PC-9 (cell line): ENCODE results near the gene CSNK1E. TPM values are rescaled to one million over a fixed set of nuclear protein-coding genes. Genes with fewer than 3 reads are reported as not detected.
A peak's percentile ranks its signal among the peaks of the same experiment; 100 is the strongest.

Source experiments
- BruUV-seq: library from RNA; stranded (reverse); fragments of 400-500 nt; replicated peaks from 2 replicates; lab custom pipeline; 2021; lab: Mats Ljungman, UMichigan
- CTCF ChIA-PET: fragments of 300-600 bp; sonication (Branson Sonifier 250); formaldehyde crosslinking; loops from one replicate; lab custom pipeline; 2022; ENCODE audit warnings: antibody characterized with exemption; lab: Charles Lee
- POLR2A ChIA-PET: fragments of 300-600 bp; sonication (Branson Sonifier 250); formaldehyde crosslinking; loops from one replicate; lab custom pipeline; 2022; ENCODE audit warnings: antibody characterized with exemption; ENCODE audit not compliant: unreplicated experiment; lab: Charles Lee
- DNase-seq, 2 experiments: peaks; one replicate each; pipeline versions ENCODE4 v3.0.0 to v3.0.0-alpha.2; 2015 to 2022; ENCODE audit warnings: mixed read lengths in 1 of 2
- H2AFZ ChIP-seq: fragments of 200-600 bp; sonication (generic); 2 replicates; pipeline ENCODE4 v1.8.1; 2017; ENCODE audit warnings: antibody characterized with exemption
- H3F3A ChIP-seq: fragments of 200-600 bp; sonication (generic); 2 replicates; pipeline ENCODE4 v1.8.1; 2017; ENCODE audit warnings: antibody characterized with exemption, mild to moderate bottlenecking, low read depth; ENCODE audit not compliant: insufficient read depth
- H3K27ac ChIP-seq: fragments of 200-600 bp; sonication (generic); 2 replicates; pipeline ENCODE4 v1.6.1; 2016; ENCODE audit warnings: mixed run types
- H3K27me3 ChIP-seq: fragments of 200-600 bp; sonication (generic); 2 replicates; pipeline ENCODE4 v1.6.1; 2016; ENCODE audit warnings: low read depth, mixed run types; ENCODE audit not compliant: insufficient read depth
- H3K36me3 ChIP-seq: fragments of 200-600 bp; sonication (generic); 2 replicates; pipeline ENCODE4 v1.6.1; 2016; ENCODE audit warnings: low read depth, mixed run types
- H3K4me1 ChIP-seq: fragments of 200-600 bp; sonication (generic); replicated peaks from 2 replicates; pipeline ENCODE4 v1.6.1; 2016; ENCODE audit warnings: mixed run types; ENCODE audit not compliant: insufficient read depth
- H3K4me2 ChIP-seq: fragments of 200-600 bp; sonication (generic); 2 replicates; pipeline ENCODE4 v1.6.1; 2017; ENCODE audit warnings: mixed run types
- H3K4me3 ChIP-seq: fragments of 200-600 bp; sonication (generic); 2 replicates; pipeline ENCODE4 v1.6.1; 2016; ENCODE audit warnings: mixed run types
- H3K79me2 ChIP-seq: fragments of 200-600 bp; sonication (generic); 2 replicates; pipeline ENCODE4 v1.6.1; 2017; ENCODE audit warnings: low read depth, mixed run types
- H3K9me2 ChIP-seq: fragments of 200-600 bp; sonication (generic); 2 replicates; pipeline ENCODE4 v1.8.1; 2017; ENCODE audit warnings: mild to moderate bottlenecking; ENCODE audit not compliant: insufficient read depth
- H3K9me3 ChIP-seq: fragments of 200-600 bp; sonication (generic); 2 replicates; pipeline ENCODE4 v1.8.1; 2016; ENCODE audit warnings: low read depth; ENCODE audit not compliant: insufficient read depth
- H4K20me1 ChIP-seq: fragments of 200-600 bp; sonication (generic); 2 replicates; pipeline ENCODE4 v1.8.1; 2017; ENCODE audit not compliant: insufficient read depth
- CTCF ChIP-seq: fragments of 200-600 bp; sonication (generic); conservative IDR thresholded peaks from 2 replicates; pipeline ENCODE4 v1.6.1; 2017; ENCODE audit warnings: mixed run types, antibody characterized with exemption, mild to moderate bottlenecking, moderate library complexity
- EZH2 ChIP-seq: fragments of 200-600 bp; sonication (generic); IDR thresholded peaks from 2 replicates; pipeline ENCODE4 v1.8.0; 2017; ENCODE audit warnings: antibody characterized with exemption, low read depth
- intact Hi-C: fragments of 100-400 bp; cut with micrococcal nuclease; formaldehyde crosslinking; loops from one replicate; pipeline ENCODE4 v1.10.0; 2022; ENCODE audit not compliant: unreplicated experiment
- total RNA-seq: library from RNA; stranded (reverse); gene quantifications from 2 replicates; pipeline ENCODE4 v1.2.3, GENCODE V29; 2021

CSNK1E gene
- total RNA-seq, 1 experiment from 2014 or later: 348 TPM

GRCh38 chr22:38347944-38348750, 30.9 kb upstream of the CSNK1E start:
- Histone ChIP-seq H3F3A (peaks cover 25% of the 10 kb centered on the region; the same call in 1 of the 2 replicates), H3K27me3 (no peaks in the 10 kb centered on the region), H3K4me2 (0 out of 2 replicates have a peak overlapping the region, but pooled peaks have one; percentile 19), H3K36me3 (no peaks in the 10 kb centered on the region), H3K4me3 (no peak overlapping the region), H3K9me3 (no peaks in the 10 kb centered on the region), H3K27ac (no peak overlapping the region), H3K79me2 (no peaks in the 10 kb centered on the region), H3K4me1 (peaks cover 8% of the 10 kb centered on the region), H4K20me1 (no peaks in the 10 kb centered on the region), H3K9me2 (no peaks in the 10 kb centered on the region), H2AFZ (no peak overlapping the region)
- ChIA-PET POLR2A (no interaction called here), CTCF (no interaction called here)
- intact Hi-C loops: no loop called here
- TF ChIP-seq CTCF (no peak), EZH2 (no peak)
- DNase-seq: peak; percentile 57 to 60
- no TSS peak for BruUV-seq

GRCh38 chr22:38347181-38347943, 30.1 kb upstream of the CSNK1E start:
- ChIA-PET POLR2A (no interaction called here), CTCF (interaction anchor here (0.5 kb wide), 1 partner anchor 85 kb away, joined by 3 read pairs; no protein-coding TSS in a partner anchor)
- Histone ChIP-seq H3K9me2 (no peaks in the 10 kb centered on the region), H3K36me3 (no peaks in the 10 kb centered on the region), H2AFZ (no peak overlapping the region), H3K79me2 (no peaks in the 10 kb centered on the region), H3K4me2 (no peak overlapping the region), H4K20me1 (no peaks in the 10 kb centered on the region), H3K9me3 (no peaks in the 10 kb centered on the region), H3F3A (peaks cover 25% of the 10 kb centered on the region; the same call in 1 of the 2 replicates), H3K27ac (no peak overlapping the region), H3K4me1 (peaks cover 8% of the 10 kb centered on the region), H3K4me3 (no peak overlapping the region), H3K27me3 (no peaks in the 10 kb centered on the region)
- no peak for DNase-seq
- BruUV-seq: TSS peak; percentile 22
- intact Hi-C loops: no loop called here
- TF ChIP-seq CTCF (no peak), EZH2 (no peak)

GRCh38 chr22:38346506-38346905, 29.3 kb upstream of the CSNK1E start:
- H3K79me2 ChIP-seq: no peaks in the 10 kb centered on the region

More at GRCh38 chr22:38346506-38346905, 29.3 kb upstream of the CSNK1E start:
- H3K9me3 ChIP-seq: no peaks in the 10 kb centered on the region
- no peak for DNase-seq
- peaks cover 8% of the 10 kb centered on the region for H3K4me1 ChIP-seq
- H3K4me2 ChIP-seq: no peak overlapping the region
- no TSS peak for BruUV-seq
- no peak overlapping the region for H3K27ac ChIP-seq
- H4K20me1 ChIP-seq: no peaks in the 10 kb centered on the region
- H2AFZ ChIP-seq: no peak overlapping the region
- no peaks in the 10 kb centered on the region for H3K36me3 ChIP-seq
- peaks cover 20% of the 10 kb centered on the region; the same call in 1 of the 2 replicates for H3F3A ChIP-seq
- TF ChIP-seq EZH2 (no peak), CTCF (no peak)
- H3K4me3 ChIP-seq: no peak overlapping the region
- H3K27me3 ChIP-seq: no peaks in the 10 kb centered on the region
- intact Hi-C loops: no loop called here
- POLR2A ChIA-PET: no interaction called here
- CTCF ChIA-PET: no interaction called here
- H3K9me2 ChIP-seq: no peaks in the 10 kb centered on the region
